Stimulated activated CD8-positive, alpha-beta memory T cell treated with anti-CD3 and anti-CD28 coated beads, Interleukin-12 subunit alpha, Interleukin-12 subunit beta, amount 100 ng/mL, for 24 hours (primary cell): Measurements from ENCODE around the gene XYLT2.
"Not testable (repeated sequence)": the region's sequence is repeated elsewhere in the genome, so short reads cannot be mapped to it uniquely, and the experiment has no call there.

ENCODE experiments used
- DNase-seq: peaks from one replicate; pipeline ENCODE4 v3.0.0-alpha.2; 2020; ENCODE audit errors: extremely low read depth

The XYLT2 gene

DNA sequence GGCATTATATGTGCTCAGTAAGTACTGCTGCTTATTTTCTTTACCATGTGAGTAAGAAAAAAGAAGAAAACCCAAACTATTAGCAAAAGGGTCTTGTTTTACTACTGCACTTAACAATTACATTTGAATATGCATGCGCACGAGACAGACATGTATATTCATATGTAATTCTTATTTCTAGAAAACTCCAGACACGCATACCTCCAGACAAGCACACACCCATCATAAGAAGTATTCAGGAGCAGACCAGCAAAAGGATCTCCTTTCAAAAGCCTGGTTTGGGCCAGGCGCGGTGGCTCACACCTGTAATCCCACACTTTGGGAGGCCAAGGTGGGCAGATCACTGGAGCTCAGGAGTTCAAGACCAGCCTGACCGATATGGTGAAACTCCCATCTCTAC lies 43.6 kb downstream of the XYLT2 start:
- no peak for DNase-seq

DNA sequence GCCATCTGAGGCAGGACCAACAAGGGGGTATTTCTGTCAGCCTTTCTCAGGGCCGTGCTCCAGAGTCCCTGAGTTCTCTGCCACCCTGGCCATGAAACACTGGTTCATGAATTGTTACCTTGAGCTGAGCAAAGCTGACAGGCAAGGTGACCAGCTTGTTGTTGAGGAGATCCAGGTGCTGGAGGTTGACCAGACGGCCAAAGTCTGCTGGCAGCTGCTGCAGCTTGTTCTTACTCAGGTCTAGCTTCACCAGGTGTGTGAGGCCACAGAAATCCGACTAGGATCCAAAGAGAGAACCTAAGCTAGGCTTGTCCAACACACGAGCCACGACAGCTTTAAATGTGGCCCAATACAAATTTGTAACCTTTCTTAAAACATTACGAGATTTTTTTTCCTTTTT lies 46.7 kb downstream of the XYLT2 start:
- no peak for DNase-seq

DNA sequence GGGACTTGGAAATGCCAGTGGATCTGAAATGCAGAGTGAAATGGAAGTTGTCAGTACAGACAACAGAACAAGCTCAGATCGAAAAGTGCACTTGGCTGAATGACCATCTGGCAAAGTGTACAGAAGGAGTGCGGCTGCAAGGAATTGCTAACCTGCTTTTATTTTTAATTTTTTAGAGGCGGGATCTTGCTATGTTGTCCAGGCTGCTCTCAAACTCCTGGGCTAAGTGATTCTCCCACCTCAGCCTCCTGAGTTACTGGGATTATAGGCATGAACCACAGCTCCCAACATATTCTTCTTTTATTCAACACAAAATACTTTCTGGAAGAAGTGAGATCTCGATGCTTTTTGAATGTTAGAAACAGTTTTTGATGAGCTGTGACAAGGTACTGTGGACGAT lies 47.8 kb downstream of the XYLT2 start:
- DNase-seq: no peak

DNA sequence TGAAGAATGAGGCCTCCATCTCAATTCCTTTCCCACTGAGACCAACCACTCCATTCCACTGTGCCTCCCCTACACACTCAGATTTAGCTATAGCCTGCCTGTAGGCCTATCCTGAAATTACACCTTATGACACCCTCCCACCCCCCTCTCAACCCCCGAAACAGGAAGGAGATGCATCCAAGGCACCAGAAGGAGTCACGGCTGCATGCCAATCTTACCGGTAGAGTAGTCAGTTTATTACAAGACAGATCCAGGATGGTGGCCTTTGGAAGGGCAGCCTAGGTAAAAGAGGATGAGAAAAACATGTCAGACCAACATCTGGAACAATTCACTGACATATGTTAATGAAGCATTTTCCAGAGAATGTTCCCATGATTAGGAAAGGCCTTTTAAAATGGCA lies 48.8 kb downstream of the XYLT2 start:
- DNase-seq: no peak

DNA sequence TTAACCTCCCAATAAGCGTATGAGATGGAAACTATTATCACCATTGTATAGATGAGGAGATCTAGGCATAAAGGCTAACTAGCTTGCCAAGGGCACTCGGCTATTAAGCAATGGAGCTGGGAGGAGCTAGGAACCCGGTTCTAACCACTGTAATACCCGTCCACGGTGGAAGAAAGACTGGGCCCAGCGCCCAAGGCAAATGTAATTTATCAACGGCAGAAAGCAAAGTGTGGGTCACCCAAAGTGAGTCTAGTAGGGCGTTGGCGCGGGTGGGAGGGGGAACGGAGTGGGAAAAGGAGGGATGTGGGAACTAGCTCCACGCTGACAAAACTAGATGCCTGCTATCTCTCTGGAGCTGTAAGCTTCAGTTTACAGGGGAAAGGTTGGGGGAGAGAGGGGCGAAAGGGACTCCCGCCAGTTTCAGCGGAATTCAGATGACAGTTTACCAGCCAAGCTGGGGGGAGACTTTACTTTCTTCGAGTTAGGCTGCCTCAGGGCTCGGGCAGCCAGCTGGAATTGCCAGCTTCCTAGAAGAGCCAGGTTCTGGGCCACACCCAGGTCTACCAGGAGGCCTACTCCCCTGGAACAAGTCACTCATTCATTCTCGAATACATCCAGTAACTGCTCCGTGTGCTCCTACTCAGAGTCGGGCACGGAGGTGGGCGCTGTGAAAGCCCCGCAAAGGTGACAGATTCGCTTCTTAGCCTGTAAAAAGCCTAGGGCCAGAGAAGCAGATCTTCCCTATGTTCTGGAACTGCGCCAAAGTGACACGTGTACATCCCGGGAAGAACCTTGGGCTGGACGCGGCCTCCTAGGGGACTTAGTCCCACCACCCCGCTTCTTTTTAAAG lies 50.6 kb downstream of the XYLT2 start:
- DNase-seq: no peak

DNA sequence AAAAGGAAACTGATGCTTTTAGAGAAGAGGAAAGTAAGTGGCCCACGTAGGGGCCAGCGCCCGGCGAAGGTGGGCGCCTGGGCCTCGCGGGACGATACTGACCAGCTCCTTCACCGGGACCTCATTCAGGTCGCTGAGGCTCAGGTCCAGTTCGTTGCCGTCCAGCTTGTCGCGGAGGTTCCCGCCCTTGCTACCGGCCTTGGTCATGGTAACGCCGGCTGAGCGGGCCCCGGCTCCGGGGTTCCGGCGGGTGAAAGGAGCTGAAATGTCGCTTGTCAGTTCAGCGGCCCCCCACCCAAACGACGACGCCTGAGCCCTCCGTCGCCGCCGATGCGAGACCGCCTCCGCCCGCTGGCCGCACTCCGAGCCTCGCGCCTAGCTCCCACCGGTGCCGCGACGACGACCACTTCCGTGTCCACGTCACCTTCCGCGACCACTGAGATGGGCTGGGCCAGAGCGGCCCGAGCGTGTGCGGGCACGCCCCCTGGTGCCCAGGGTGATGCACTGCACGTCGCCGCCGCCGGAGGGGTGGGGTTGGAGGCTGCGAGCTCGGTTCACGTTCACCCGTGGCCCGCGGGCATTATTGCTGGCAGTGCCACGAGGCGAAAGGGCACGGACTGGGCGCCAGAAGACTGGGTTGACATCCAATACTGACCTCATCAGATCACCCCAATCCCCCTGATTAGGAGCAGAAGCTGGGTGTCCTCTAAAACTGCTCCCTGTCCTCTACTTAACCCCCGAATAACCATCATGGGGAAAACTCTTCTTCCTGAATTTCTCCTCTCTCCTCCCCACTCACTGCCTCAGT lies 51.4 kb downstream of the XYLT2 start, which contains the start of gene LRRC59:
LRRC59 (minus strand) TSS at position 413 of the 808 bp plus-strand sequence; CDS start at position 207, 206 bp downstream.
- peak; percentile 73 for DNase-seq

DNA sequence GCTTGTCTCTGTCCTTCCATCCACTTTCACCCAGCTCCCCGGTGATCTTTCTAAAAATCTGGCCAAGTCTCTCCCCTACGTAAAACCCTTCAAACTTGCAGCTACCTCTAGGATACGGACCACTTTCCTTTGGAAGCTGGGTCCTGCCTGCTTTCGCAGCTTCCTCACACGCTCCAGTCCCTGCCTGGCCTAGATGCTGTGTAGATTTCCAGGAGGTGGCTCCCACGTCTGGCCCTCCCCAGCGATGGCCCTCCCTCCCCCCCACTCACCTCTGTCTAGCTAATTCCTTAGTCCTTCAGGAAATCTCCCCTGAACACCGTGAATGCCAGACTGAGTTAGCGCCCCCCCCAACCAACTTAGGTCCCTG lies 52.0 kb downstream of the XYLT2 start:
- no peak for DNase-seq

DNA sequence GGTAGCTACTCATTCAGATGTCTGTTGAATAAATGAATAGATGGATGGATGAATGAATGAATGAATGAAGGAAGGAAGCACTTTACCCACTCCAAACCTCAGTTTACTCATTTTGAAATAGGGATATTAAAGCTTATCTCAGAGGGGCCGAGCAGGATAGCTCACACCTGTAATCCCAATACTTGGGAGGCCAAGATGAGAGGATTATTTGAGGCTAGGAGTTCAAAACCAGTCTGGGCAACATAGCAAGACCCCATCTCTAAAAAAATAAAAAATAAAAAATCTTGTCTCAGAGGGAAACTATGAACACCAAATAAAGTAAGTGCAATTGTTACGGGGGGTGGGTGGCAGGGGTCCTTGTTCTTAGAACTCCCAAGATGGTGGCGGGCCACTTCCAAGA lies 52.7 kb downstream of the XYLT2 start:
- not testable (repeated sequence) for DNase-seq

DNA sequence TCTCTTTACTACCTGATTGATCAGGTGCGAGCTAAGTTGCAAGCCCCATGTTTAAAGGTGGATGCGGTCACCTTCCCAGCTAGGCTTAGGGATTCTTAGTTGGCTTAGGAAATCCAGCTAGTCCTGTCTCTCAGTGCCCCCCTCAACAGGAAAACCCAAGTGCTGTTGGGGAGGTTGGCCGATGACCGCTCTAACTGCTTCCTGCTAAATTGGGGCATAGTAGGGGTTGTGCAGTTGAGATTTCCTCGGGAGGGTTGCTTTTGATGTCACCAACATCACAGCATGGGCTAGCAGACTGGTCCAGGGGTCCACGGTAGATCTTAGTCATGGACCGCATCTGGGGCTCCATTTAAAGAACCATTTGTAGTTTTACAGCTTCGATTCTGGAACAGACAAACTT lies 53.7 kb downstream of the XYLT2 start:
- not testable (repeated sequence) for DNase-seq

DNA sequence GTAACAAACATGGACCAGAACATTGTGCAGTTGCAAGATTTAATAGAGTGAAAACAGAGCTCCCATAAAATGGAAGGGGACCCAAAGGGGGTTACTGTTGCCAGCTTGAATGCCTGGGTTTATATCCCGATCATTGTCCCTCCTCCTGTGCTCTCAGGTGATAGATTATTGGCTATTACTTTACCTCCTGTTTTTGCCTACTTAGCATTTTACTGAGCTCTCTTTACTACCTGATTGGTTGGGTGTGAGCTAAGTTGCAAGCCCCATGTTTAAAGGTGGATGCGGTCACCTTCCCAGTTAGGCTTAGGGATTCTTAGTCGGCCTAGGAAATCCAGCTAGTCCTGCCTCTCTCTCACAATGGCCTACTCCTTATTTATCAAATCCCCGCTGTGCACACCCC lies 59.4 kb downstream of the XYLT2 start:
- not testable (repeated sequence) for DNase-seq

DNA sequence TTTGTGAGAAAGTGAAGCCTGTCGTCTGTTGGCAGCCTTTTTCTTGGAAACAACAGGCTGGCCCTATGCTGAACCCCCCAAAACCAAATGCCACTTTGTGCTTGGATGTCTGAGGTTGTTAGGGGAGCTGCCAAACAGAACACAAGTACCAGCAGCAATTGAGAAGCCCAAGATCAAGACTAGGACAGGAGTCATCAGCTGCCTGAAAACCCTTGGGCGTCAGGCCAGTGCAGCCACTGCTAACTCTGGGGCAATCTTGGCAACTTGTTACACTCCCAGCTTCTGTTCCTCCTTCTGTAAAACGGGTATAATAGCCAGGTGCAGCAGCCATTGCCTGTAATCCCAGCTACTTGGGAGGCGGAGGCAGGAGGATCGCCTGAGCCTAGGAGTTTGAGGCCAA lies 60.7 kb downstream of the XYLT2 start:
- DNase-seq: no peak

DNA sequence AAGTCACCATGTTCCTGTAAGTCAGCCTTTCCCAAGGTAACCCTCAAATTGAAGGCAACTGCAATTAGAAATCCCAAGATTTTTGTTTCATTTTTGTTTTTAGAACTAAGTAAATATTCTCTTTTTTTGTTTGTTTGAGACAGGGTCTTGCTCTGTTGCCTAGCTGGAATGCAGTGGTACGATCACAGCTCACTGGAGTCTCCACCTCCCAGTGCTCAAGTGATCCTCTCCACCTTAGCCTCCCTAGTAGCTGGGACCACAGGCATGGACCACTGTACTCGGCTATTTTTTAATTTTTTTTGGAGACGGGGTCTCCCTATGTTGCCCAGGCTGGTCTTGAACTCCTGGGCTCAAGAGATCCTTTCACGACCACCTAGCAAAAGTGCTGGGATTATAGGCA lies 62.0 kb downstream of the XYLT2 start:
- no peak for DNase-seq
